ENCODE measurements around the gene KCNIP1. TPM values are rescaled to one million over a fixed set of nuclear protein-coding genes. Genes with fewer than 3 reads are reported as not detected.

KCNIP1 gene
- polyA plus RNA-seq, 1 donor (not counting 4 experiments of a cell fraction or from before 2014, with no cell fraction given), result not detected

- Histone ChIP-seq H3K27ac (ENCODE audit: control insufficient read depth, insufficient read depth, low read length) (no peak overlapping the region), H3K4me3 (ENCODE audit: control insufficient read depth in 2 of 3, extremely low read depth in 1 of 3, insufficient read depth in 2 of 3, low read depth in 1 of 3, low read length in 3 of 3) (no peak overlapping the region), H3K36me3 (ENCODE audit: control insufficient read depth in 2 of 2, extremely low read depth in 1 of 2, insufficient read depth in 2 of 2, low read length in 2 of 2) (no peaks in the 10 kb centered on the region), H3K27me3 (ENCODE audit: control insufficient read depth, extremely low read depth, insufficient read depth, low read length) (no peaks in the 10 kb centered on the region), H3K4me2 (ENCODE audit: control insufficient read depth, extremely low read depth, insufficient read depth, low read depth, low read length) (no peak overlapping the region), H3K4me1 (ENCODE audit: control insufficient read depth, extremely low read depth, insufficient read depth, low read length) (peaks cover 13% of the 10 kb centered on the region), H3K9me1 (ENCODE audit: control insufficient read depth, extremely low read depth, insufficient read depth, low read length) (no peaks in the 10 kb centered on the region), H3K79me2 (ENCODE audit: control insufficient read depth, insufficient read depth, low read length) (no peaks in the 10 kb centered on the region), H3K9me3 (ENCODE audit: control insufficient read depth, low read depth, low read length) (no peaks in the 10 kb centered on the region), H2AFZ (ENCODE audit: control insufficient read depth, low read length) (no peak overlapping the region), H4K20me1 (ENCODE audit: control insufficient read depth, extremely low read depth, insufficient read depth, low read length) (no peaks in the 10 kb centered on the region), H3K9ac (ENCODE audit: control insufficient read depth, extremely low read depth, insufficient read depth, low read length) (no peak overlapping the region)
- TF ChIP-seq CTCF (optimal IDR thresholded peaks at IDR 0.05 in 1 of 3, IDR thresholded peaks at IDR 0.05 in 1 of 3, conservative IDR thresholded peaks at IDR 0.05 in 1 of 3; ENCODE audit: extremely low read depth in 1 of 3, insufficient read depth in 2 of 3, low read length in 3 of 3) (no peak), EZH2 (IDR thresholded peaks at IDR 0.05; ENCODE audit: low read length) (no peak)
- FAIRE-seq (no peak), DNase-seq (ENCODE audit: low read depth, low spot score) (no peak)
- dilution Hi-C loops (cut with MboI; ENCODE audit: extremely low pct_ligation_motif_present, low sequenced_read_pairs), result no loop called here
These were observed 39.3 kb upstream of the KCNIP1 start for GRCh38 chr5:170464280-170465127.

- Histone ChIP-seq H4K20me1 (ENCODE audit: control insufficient read depth, extremely low read depth, insufficient read depth, low read length) (no peaks in the 10 kb centered on the region), H2AFZ (ENCODE audit: control insufficient read depth, low read length) (no peak overlapping the region), H3K27me3 (ENCODE audit: control insufficient read depth, extremely low read depth, insufficient read depth, low read length) (no peaks in the 10 kb centered on the region), H3K79me2 (ENCODE audit: control insufficient read depth, insufficient read depth, low read length) (no peaks in the 10 kb centered on the region), H3K27ac (ENCODE audit: control insufficient read depth, insufficient read depth, low read length) (peak overlapping the region; percentile 10), H3K4me1 (ENCODE audit: control insufficient read depth, extremely low read depth, insufficient read depth, low read length) (peaks cover 13% of the 10 kb centered on the region), H3K9me3 (ENCODE audit: control insufficient read depth, low read depth, low read length) (no peaks in the 10 kb centered on the region), H3K4me3 (ENCODE audit: control insufficient read depth in 2 of 3, extremely low read depth in 1 of 3, insufficient read depth in 2 of 3, low read depth in 1 of 3, low read length in 3 of 3) (no peak overlapping the region), H3K9ac (ENCODE audit: control insufficient read depth, extremely low read depth, insufficient read depth, low read length) (no peak overlapping the region), H3K9me1 (ENCODE audit: control insufficient read depth, extremely low read depth, insufficient read depth, low read length) (no peaks in the 10 kb centered on the region), H3K4me2 (ENCODE audit: control insufficient read depth, extremely low read depth, insufficient read depth, low read depth, low read length) (peak overlapping the region; percentile 35), H3K36me3 (ENCODE audit: control insufficient read depth in 2 of 2, extremely low read depth in 1 of 2, insufficient read depth in 2 of 2, low read length in 2 of 2) (no peaks in the 10 kb centered on the region)
- TF ChIP-seq CTCF (optimal IDR thresholded peaks at IDR 0.05 in 1 of 3, IDR thresholded peaks at IDR 0.05 in 1 of 3, conservative IDR thresholded peaks at IDR 0.05 in 1 of 3; ENCODE audit: extremely low read depth in 1 of 3, insufficient read depth in 2 of 3, low read length in 3 of 3) (no peak), EZH2 (IDR thresholded peaks at IDR 0.05; ENCODE audit: low read length) (no peak)
- DNase-seq (ENCODE audit: low read depth, low spot score), result no peak
- no peak for FAIRE-seq
- dilution Hi-C loops (cut with MboI; ENCODE audit: extremely low pct_ligation_motif_present, low sequenced_read_pairs), result no loop called here
These were observed 37.3 kb upstream of the KCNIP1 start for GRCh38 chr5:170466553-170466952.

Measured in keratinocyte (primary cell).